ENCODE data around the gene OTULINL. TPM values are rescaled to one million over a fixed set of nuclear protein-coding genes. Genes with fewer than 3 reads are reported as not detected.

OTULINL gene
- polyA plus RNA-seq, 1 of the 3 experiments (the other 2 are of a cell fraction), result 0.26 TPM

DNA sequence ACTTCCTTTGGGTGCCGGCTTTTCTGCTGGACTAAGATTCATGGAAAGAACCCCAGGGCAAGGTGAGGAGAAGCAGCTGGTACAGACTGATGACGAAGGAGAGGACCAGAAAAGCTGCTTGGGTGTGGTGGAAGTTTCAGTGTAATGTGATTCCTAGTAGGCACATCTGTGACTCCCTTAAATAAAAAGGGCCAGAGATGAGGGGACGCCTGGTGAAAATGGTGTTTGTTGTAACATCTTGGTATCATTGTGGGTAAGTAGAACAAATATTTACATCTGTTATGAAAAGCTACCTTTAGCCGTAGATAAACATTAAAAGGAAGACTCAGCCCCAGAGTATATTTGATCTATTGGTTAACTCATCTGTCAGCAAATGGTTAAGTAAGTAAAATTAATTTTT lies 33.8 kb downstream of the OTULINL start:
- no peaks in the 10 kb centered on the region for H3K9me2 ChIP-seq
- H3K79me2 ChIP-seq (ENCODE audit: insufficient read depth), result no peaks in the 10 kb centered on the region
- no peak overlapping the region for H3K9ac ChIP-seq
- CTCF ChIA-PET, result interaction anchor here (1.8 kb wide), 1 partner anchor 33 kb away, joined by 6 read pairs; no protein-coding TSS in a partner anchor
- no peaks in the 10 kb centered on the region for H3F3A ChIP-seq (replicated peaks; ENCODE audit: insufficient read depth)
- TF ChIP-seq PBX3 (IDR thresholded peaks at IDR 0.05) (no peak), RCOR1 (IDR thresholded peaks at IDR 0.05; ENCODE audit: low read length) (no peak), ELF1 (IDR thresholded peaks at IDR 0.05) (no peak), FOXJ3 (CRISPR knock-in tag; IDR thresholded peaks at IDR 0.05) (no peak), GABPA (IDR thresholded peaks at IDR 0.05; ENCODE audit: low read depth) (no peak), JUND (IDR thresholded peaks at IDR 0.05) (no peak), POLR2AphosphoS5 (IDR thresholded peaks at IDR 0.05; ENCODE audit: low read depth, low read length) (no peak), NRF1 (IDR thresholded peaks at IDR 0.05; ENCODE audit: low read depth, low read length) (no peak), RAD21 (IDR thresholded peaks at IDR 0.05; ENCODE audit: low read length) (no peak), GATA2 (CRISPR knock-in tag; IDR thresholded peaks at IDR 0.05) (no peak), USF2 (IDR thresholded peaks at IDR 0.05; ENCODE audit: borderline replicate concordance, low read depth, low read length) (no peak), SMC3 (IDR thresholded peaks at IDR 0.05; ENCODE audit: low read depth, low read length) (no peak)
- TF ChIP-seq, protein P1, sequence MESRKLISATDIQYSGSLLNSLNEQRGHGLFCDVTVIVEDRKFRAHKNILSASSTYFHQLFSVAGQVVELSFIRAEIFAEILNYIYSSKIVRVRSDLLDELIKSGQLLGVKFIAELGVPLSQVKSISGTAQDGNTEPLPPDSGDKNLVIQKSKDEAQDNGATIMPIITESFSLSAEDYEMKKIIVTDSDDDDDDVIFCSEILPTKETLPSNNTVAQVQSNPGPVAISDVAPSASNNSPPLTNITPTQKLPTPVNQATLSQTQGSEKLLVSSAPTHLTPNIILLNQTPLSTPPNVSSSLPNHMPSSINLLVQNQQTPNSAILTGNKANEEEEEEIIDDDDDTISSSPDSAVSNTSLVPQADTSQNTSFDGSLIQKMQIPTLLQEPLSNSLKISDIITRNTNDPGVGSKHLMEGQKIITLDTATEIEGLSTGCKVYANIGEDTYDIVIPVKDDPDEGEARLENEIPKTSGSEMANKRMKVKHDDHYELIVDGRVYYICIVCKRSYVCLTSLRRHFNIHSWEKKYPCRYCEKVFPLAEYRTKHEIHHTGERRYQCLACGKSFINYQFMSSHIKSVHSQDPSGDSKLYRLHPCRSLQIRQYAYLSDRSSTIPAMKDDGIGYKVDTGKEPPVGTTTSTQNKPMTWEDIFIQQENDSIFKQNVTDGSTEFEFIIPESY (IDR thresholded peaks at IDR 0.05; ENCODE audit: borderline replicate concordance, low read depth), result no peak
- peaks cover 0 to 4% of the 10 kb centered on the region in 2 experiments; a peak in 1 of 4 replicates for H3K4me1 ChIP-seq (ENCODE audit: control insufficient read depth in 1 of 2, insufficient read depth in 2 of 2, low read depth in 1 of 2, low read length in 1 of 2)
- POLR2A ChIA-PET, result no interaction called here
- 57% methylated on average over 4 of the region's 4 CpGs for WGBS (ENCODE audit: low lambda C conversion rate)
- DNase-seq, result no peak
- no peak overlapping the region for H3K4me2 ChIP-seq
- no peaks in the 10 kb centered on the region for H4K20me1 ChIP-seq (ENCODE audit: insufficient read depth)
- no peak overlapping the region for H2AFZ ChIP-seq (ENCODE audit: low read depth)
- no peak overlapping the region for H3K4me3 ChIP-seq (ENCODE audit: low read depth in 2 of 2, low read length in 1 of 2)
- H3K9me3 ChIP-seq, result no peaks in the 10 kb centered on the region
- no peak overlapping the region for H3K27ac ChIP-seq (ENCODE audit: low read depth in 2 of 2, low read length in 1 of 2)
- H3K27me3 ChIP-seq (ENCODE audit: insufficient read depth), result no peaks in the 10 kb centered on the region
- peaks cover 0 to 2% of the 10 kb centered on the region in 2 experiments for H3K36me3 ChIP-seq (replicated peaks in 1 of 2; ENCODE audit: control insufficient read depth in 1 of 2, insufficient read depth in 2 of 2, low read length in 1 of 2)

DNA sequence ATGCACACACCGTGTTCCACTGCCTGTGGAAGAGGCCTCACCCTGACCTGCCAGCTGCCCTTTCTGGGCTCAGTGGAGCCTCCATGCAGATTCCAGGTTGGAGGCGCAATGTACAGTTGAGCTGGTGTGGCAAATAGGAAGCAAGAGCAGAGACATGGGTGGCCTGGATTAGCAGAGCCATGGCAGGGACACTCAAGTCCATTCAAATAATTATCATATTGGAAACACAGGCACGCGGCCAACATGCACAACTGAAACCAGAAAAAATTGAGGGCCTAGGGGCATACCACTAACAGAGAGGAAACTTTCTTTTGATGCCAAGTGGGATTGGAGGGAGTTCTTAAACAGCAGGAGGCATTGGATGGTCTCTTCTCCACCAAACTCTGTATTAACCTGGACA lies 35.8 kb downstream of the OTULINL start:
- CTCF ChIA-PET, result interaction anchor here (0.6 kb wide), 1 partner anchor 259 kb away, joined by 3 read pairs; no protein-coding TSS in a partner anchor
- H3K36me3 ChIP-seq (replicated peaks in 1 of 2; ENCODE audit: control insufficient read depth in 1 of 2, insufficient read depth in 2 of 2, low read length in 1 of 2), result peaks cover 0 to 2% of the 10 kb centered on the region in 2 experiments
- H3K79me2 ChIP-seq (ENCODE audit: insufficient read depth), result no peaks in the 10 kb centered on the region
- no peaks in the 10 kb centered on the region for H3K9me3 ChIP-seq
- H3K9ac ChIP-seq, result no peak overlapping the region
- WGBS (ENCODE audit: low lambda C conversion rate), result 78% methylated on average over 4 of the region's 4 CpGs
- no peak overlapping the region for H2AFZ ChIP-seq (ENCODE audit: low read depth)
- no peaks in the 10 kb centered on the region for H3K9me2 ChIP-seq
- no peaks in the 10 kb centered on the region for H3K27me3 ChIP-seq (ENCODE audit: insufficient read depth)
- no peak for DNase-seq
- no peak overlapping the region for H3K4me3 ChIP-seq (ENCODE audit: low read depth in 2 of 2, low read length in 1 of 2)
- H3F3A ChIP-seq (replicated peaks; ENCODE audit: insufficient read depth), result no peaks in the 10 kb centered on the region
- H3K4me1 ChIP-seq (ENCODE audit: control insufficient read depth in 1 of 2, insufficient read depth in 2 of 2, low read depth in 1 of 2, low read length in 1 of 2), result peaks cover 0 to 4% of the 10 kb centered on the region in 2 experiments; a peak in 1 of 4 replicates
- H3K4me2 ChIP-seq, result no peak overlapping the region
- H3K27ac ChIP-seq (ENCODE audit: low read depth in 2 of 2, low read length in 1 of 2), result no peak overlapping the region
- POLR2A ChIA-PET, result no interaction called here
- H4K20me1 ChIP-seq (ENCODE audit: insufficient read depth), result no peaks in the 10 kb centered on the region
- TF ChIP-seq MXI1 (IDR thresholded peaks at IDR 0.05; ENCODE audit: low read depth, low read length) (no peak), TEAD4 (IDR thresholded peaks at IDR 0.05; ENCODE audit: borderline replicate concordance, insufficient read depth) (no peak), ELF1 (IDR thresholded peaks at IDR 0.05) (no peak), RXRA (IDR thresholded peaks at IDR 0.05; ENCODE audit: borderline replicate concordance, low read depth) (no peak), FOSL2 (IDR thresholded peaks at IDR 0.05; ENCODE audit: borderline replicate concordance, low read depth) (no peak), GABPA (IDR thresholded peaks at IDR 0.05; ENCODE audit: low read depth) (no peak), EP300 (IDR thresholded peaks at IDR 0.05; ENCODE audit: borderline replicate concordance in 1 of 2, low read depth in 1 of 2, low read length in 1 of 2) (no peak), RAD21 (IDR thresholded peaks at IDR 0.05; ENCODE audit: low read length) (no peak), REST (IDR thresholded peaks at IDR 0.05; ENCODE audit: low read depth, low read length) (no peak)
- TF ChIP-seq, protein P1 (IDR thresholded peaks at IDR 0.05; ENCODE audit: borderline replicate concordance, low read depth), result no peak
